NCI-H1694 (cell line): ENCODE measurements around the gene FSTL5.

Experiments used
- DNase-seq: peaks from one replicate; lab custom pipeline; 2025; lab: John Stamatoyannopoulos, UW

FSTL5 gene

GRCh38 chr4:161444626-161445025, 719.2 kb downstream of the FSTL5 start:
- DNase-seq = no peak

DNA sequence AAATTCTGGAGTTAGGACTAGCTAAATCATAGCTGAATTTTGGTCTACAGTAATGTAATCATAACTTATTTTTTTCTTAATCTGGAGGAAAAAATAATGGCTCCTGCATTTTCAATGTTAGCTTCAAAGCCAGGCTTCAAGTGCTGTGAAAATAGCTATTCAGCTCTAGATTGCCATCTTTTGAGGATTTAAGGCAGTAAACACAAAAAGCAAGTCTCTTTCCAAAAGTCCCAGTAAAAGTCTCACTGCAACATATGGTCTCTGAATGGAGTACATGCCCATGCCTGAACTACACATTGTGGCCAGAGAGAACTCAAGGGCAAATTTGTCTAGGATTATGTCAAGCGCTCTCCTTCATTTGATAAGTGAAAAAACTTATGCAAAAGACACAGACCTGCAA, 720.9 kb downstream of the FSTL5 start:
- no peak for DNase-seq

GRCh38 chr4:161438096-161438495, 725.7 kb downstream of the FSTL5 start:
- no peak for DNase-seq

DNA sequence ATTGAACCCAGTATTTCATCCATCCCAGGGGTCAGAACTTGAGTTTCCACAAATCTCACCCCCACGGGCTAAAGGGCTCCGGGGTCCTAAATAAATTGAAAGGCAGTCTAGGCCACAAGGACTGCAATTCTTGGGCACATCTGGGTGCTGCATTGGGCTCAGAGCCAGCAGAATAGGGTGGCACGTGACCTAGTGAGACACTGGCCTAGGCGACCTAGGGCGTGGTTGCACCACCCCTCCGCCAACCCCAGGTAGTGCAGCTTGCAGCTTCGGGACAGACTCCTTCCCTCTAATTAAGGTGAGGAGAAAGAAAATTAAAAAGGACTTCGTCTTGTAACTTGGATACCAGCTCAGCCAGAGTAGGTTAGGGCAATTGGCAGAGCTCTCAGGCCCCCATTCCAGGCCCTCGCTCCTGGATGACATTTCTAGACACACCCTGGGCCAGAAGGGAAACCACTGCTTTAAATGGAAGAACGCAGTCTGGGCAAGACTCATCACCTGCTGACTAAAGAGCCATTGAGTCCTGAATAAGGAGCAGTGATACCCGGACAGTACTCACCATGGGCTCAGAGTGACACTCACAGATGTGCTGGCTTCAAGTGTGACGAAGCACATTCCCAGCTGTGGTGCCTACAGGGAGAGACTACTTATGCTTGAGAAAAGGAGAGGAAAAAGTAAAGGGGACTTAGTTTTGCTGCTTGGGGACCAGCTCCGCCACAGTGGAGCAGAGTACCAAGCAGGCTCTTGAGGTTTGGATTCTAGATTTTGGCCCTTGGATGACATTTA, 735.4 kb downstream of the FSTL5 start:
- no peak for DNase-seq

GRCh38 chr4:161419822-161420221, 744.0 kb downstream of the FSTL5 start:
- no peak for DNase-seq

DNA sequence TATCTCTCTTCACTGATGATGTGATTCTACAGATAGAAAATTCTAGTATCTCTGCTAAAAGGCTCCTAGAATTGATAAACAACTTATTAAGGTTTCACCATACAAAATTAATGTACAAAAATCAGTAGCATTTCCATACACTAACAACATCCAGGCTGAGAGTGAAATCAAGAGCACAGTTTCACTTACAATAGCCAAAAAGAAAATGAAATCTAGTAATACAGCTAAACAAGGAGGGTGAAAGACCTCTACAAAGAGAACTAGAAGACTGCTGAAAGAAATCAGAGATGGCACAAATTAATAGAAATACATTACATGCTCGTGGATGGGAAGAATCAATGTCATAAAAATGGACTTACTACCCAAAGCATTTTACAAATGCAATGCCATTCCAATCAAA, 751.9 kb downstream of the FSTL5 start:
- no peak for DNase-seq

- DNase-seq = no peak
These were observed 759.3 kb downstream of the FSTL5 start for GRCh38 chr4:161404346-161405110.

- no peak for DNase-seq
These were observed 760.0 kb downstream of the FSTL5 start for GRCh38 chr4:161403781-161404180.

GRCh38 chr4:161393602-161394001, 770.2 kb downstream of the FSTL5 start:
- no peak for DNase-seq

DNA sequence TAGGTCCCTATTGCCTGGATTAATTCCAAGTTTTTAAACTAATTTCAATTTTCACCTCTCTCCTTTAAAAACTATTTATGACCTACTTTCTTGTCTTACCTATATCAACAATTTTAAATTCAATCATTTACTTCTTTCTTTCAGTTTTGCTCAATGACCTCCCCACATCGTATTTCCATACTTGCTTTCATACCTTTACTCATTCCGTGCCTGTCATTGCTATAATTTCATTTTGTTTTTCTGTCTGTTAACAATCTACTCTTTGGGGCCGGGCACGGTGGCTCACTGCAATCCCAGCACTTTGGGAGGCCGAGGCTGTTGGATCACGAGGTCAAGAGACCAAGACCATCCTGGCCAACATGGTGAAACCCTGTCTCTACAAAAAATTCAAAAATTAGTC, 781.1 kb downstream of the FSTL5 start:
- DNase-seq = no peak

GRCh38 chr4:161376275-161376674, 787.5 kb downstream of the FSTL5 start:
- DNase-seq = no peak

- DNase-seq = no peak
These were observed 799.1 kb downstream of the FSTL5 start for GRCh38 chr4:161364681-161365080.

DNA sequence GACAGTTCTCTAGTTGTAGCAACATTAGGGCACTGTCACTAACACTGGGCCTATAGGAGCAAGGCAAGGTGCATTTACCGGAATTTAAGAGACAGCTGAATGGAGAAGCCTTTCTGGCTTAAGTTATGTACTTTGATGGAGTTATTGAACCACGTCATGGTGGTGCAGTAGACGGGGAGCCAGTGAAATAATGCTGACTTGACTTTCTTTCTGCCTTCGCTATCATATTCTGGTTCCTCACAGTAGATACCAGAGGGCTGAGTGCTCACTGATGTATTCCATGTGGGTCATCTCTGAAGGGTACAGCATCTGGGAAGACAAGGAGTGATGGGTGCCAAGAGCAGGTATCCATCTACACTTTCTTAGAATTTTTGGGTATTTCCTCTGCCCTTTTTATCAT, 802.8 kb downstream of the FSTL5 start:
- no peak for DNase-seq

DNA sequence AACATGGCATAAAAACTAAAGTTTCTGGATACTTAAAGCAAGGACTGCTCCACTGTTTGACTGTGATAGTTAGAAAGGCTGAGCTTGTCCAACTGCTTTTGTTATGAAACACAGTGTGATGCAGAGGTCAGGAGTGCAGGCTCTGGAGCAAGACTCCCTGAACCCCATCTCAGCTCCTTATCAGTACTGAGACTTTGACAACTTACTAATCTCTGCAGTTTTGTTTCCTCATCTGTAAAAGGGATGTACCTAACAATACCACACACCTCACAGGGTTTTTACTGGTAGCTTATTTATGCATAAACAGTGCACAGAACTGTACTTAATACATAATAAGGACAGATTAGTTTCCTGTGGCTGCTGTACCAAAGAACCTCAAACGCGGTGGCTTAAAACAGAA, 804.3 kb downstream of the FSTL5 start:
- DNase-seq = no peak

DNA sequence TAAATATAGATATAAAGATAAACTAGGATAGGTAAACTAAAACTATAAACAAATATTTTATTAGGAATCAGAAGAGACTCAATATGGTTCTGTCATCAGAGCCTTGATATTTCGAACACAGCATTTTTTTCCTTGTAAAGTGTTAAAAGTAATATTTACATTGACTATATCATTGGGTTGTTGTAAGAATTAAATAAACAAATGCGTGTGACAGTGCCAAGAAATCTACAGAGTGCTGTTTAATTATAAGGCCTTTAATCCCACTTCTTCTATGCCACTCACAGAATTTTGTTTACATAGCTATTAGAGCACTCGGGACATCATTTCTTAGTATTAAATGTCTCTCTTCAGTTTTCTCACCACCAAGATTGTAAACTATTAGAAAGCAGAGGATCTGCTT, 807.4 kb downstream of the FSTL5 start:
- DNase-seq = no peak

- no peak for DNase-seq
These were observed 812.9 kb downstream of the FSTL5 start for GRCh38 chr4:161350946-161351345.

DNA sequence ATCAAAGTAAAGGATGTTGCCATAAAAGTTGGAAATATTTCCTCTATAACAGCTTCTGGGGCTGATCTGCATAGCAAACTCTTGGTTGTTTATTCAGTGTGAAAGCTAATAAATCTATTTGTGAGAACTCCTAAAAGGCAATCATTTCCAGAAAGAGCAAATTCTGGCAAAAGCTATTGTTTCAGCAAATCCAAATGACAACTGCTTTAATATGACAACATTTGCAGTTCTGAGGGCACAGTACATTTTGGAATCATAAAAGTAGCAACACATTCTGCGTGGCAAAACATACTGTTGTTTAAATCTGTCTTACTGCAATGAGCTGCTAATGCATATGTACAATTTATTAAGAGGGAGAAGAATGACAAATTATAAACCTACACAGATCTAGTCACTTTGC, 818.1 kb downstream of the FSTL5 start:
- DNase-seq = no peak

GRCh38 chr4:161343569-161343950, 820.2 kb downstream of the FSTL5 start:
- DNase-seq = no peak

DNA sequence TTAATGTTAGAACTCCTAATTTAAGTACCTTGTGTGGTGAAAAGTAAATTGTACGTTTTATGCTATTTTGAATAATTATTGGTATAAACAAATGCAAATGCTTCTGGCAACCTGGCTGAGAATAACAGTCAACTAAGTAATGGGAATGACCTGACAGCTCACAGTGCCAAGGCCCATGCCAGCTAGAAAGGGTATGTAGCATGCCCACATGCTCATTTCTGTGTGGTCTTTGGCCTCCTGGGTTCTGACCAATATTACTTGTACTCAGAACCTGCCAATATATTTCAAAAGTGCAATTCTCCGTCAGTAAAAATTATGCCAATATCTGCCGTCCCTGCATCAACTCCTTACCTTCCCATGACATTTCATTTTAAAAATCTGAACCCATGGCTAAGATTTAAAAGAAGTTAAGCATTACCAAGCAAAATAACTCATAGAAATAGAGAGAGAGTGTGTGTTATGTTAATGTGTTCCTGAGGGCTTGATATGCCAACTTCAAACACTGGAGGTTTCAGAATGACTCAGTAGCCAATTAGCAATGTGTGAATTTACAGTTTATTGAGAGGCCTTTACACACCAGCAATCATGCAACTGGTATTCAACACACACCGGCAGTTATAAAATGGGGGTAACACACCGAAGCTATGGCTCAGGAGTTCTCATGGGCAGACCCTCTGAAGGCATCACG, 820.8 kb downstream of the FSTL5 start:
- no peak for DNase-seq

GRCh38 chr4:161336621-161337020, 827.2 kb downstream of the FSTL5 start:
- DNase-seq = no peak

- DNase-seq = no peak
These were observed 827.7 kb downstream of the FSTL5 start for GRCh38 chr4:161336016-161336530.
